DOHH2 (cell line): ENCODE measurements around the gene SF3B6.

ENCODE experiments used
- H3F3A ChIP-seq: fragments of 200-600 bp; sonication (generic), shearing (Covaris generic); 2 replicates; pipeline ENCODE4 v1.6.0; 2016; ENCODE audit warnings: antibody characterized with exemption, mild to moderate bottlenecking; ENCODE audit not compliant: control insufficient read depth, insufficient read depth
- H3K27ac ChIP-seq: fragments of 200-600 bp; sonication (generic); 2 replicates; pipeline ENCODE4 v1.5.1; 2014; ENCODE audit warnings: low read depth, mild to moderate bottlenecking, low read length, moderate library complexity
- H3K27me3 ChIP-seq: fragments of 200-600 bp; sonication (generic); 2 replicates; pipeline ENCODE4 v1.6.1; 2014; ENCODE audit warnings: mild to moderate bottlenecking, low read length, mixed read lengths; ENCODE audit not compliant: control insufficient read depth
- H3K36me3 ChIP-seq: fragments of 200-600 bp; sonication (generic); 2 replicates; pipeline ENCODE4 v1.6.1; 2014; ENCODE audit warnings: mild to moderate bottlenecking, low read length, moderate library complexity, mixed read lengths; ENCODE audit not compliant: control insufficient read depth
- H3K4me1 ChIP-seq: fragments of 200-600 bp; sonication (generic); 2 replicates; pipeline ENCODE4 v1.6.1; 2014; ENCODE audit warnings: mild to moderate bottlenecking, low read length, mixed read lengths; ENCODE audit not compliant: control insufficient read depth
- H3K4me2 ChIP-seq: fragments of 200-600 bp; sonication (generic); 2 replicates; pipeline ENCODE4 v1.6.0; 2014; ENCODE audit warnings: mild to moderate bottlenecking, low read length, moderate library complexity
- H3K4me3 ChIP-seq: fragments of 200-600 bp; sonication (generic); 2 replicates; pipeline ENCODE4 v1.5.1; 2014; ENCODE audit warnings: mild to moderate bottlenecking, low read length, mixed read lengths
- H3K79me2 ChIP-seq: fragments of 200-600 bp; sonication (generic); 2 replicates; pipeline ENCODE4 v1.6.1; 2014; ENCODE audit warnings: mild to moderate bottlenecking, low read length, mixed read lengths; ENCODE audit not compliant: control insufficient read depth
- H3K9me2 ChIP-seq: fragments of 200-600 bp; sonication (generic); replicated peaks from 2 replicates; pipeline ENCODE4 v1.6.1; 2014; ENCODE audit warnings: mild to moderate bottlenecking, low read length, mixed read lengths; ENCODE audit not compliant: control insufficient read depth
- H3K9me3 ChIP-seq: fragments of 200-600 bp; sonication (generic); 2 replicates; pipeline ENCODE4 v1.6.1; 2014; ENCODE audit warnings: antibody characterized with exemption, low read length, mixed read lengths; ENCODE audit not compliant: control insufficient read depth, insufficient read depth
- H4K20me1 ChIP-seq: fragments of 200-600 bp; sonication (generic); 2 replicates; pipeline ENCODE4 v1.6.0; 2014; ENCODE audit warnings: low read depth, mild to moderate bottlenecking, antibody characterized with exemption, low read length, moderate library complexity; ENCODE audit not compliant: control insufficient read depth, insufficient read depth
- EZH2phosphoT487 ChIP-seq: fragments of 200-600 bp; sonication (generic); IDR thresholded peaks from 2 replicates; pipeline ENCODE4 v1.6.1; 2017; ENCODE audit warnings: borderline replicate concordance, mild to moderate bottlenecking, antibody characterized with exemption, low read length, moderate library complexity, mixed read lengths
- TF ChIP-seq, protein P1 (sequence below): fragments of 200-600 bp; sonication (generic); IDR thresholded peaks from one replicate; pipeline ENCODE4 v1.5.1; 2014; ENCODE audit warnings: antibody characterized with exemption, mild to moderate bottlenecking, low read depth, low read length; ENCODE audit not compliant: poor library complexity, severe bottlenecking

Gene SF3B6

GRCh38 chr2:24072259-24072658 lies 3.9 kb downstream of the SF3B6 start:
- no peaks in the 10 kb centered on the region for H4K20me1 ChIP-seq
- H3K36me3 ChIP-seq, result peaks cover 62% of the 10 kb centered on the region
- TF ChIP-seq EZH2phosphoT487, result no peak
- TF ChIP-seq, protein P1, sequence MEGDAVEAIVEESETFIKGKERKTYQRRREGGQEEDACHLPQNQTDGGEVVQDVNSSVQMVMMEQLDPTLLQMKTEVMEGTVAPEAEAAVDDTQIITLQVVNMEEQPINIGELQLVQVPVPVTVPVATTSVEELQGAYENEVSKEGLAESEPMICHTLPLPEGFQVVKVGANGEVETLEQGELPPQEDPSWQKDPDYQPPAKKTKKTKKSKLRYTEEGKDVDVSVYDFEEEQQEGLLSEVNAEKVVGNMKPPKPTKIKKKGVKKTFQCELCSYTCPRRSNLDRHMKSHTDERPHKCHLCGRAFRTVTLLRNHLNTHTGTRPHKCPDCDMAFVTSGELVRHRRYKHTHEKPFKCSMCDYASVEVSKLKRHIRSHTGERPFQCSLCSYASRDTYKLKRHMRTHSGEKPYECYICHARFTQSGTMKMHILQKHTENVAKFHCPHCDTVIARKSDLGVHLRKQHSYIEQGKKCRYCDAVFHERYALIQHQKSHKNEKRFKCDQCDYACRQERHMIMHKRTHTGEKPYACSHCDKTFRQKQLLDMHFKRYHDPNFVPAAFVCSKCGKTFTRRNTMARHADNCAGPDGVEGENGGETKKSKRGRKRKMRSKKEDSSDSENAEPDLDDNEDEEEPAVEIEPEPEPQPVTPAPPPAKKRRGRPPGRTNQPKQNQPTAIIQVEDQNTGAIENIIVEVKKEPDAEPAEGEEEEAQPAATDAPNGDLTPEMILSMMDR, result no peak
- no peak overlapping the region for H3K27ac ChIP-seq
- H3K79me2 ChIP-seq, result peaks cover 56% of the 10 kb centered on the region
- no peaks in the 10 kb centered on the region for H3K9me2 ChIP-seq
- H3K27me3 ChIP-seq, result no peaks in the 10 kb centered on the region
- H3F3A ChIP-seq, result peaks cover 5% of the 10 kb centered on the region; the same call in 1 of the 2 replicates
- H3K4me3 ChIP-seq, result no peak overlapping the region
- no peaks in the 10 kb centered on the region for H3K9me3 ChIP-seq
- H3K4me1 ChIP-seq, result peaks cover 14% of the 10 kb centered on the region
- H3K4me2 ChIP-seq, result no peak overlapping the region

DNA sequence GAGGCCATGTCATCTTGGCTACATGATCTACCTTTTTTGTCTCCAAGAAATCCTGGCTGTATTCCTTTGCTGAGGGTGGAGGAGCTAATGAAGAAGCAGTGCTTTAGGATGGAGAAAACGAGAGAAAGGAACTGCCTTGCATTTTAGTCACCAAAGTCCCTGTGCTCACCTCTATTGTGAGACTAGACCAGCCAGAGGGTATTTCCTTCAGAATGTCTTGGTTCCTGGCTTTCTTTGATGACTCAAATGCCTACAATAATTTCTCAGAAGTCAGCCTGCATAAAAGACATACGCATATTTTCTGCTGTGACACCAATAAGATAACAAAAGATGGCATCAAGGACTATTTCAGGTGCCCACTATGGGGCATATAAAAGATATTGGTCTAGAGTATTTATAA lies 10.8 kb downstream of the SF3B6 start:
- H3K36me3 ChIP-seq, result peaks cover 41% of the 10 kb centered on the region

GRCh38 chr2:24058564-24059271 lies 17.4 kb downstream of the SF3B6 start:
- H4K20me1 ChIP-seq, result no peaks in the 10 kb centered on the region
- no peaks in the 10 kb centered on the region for H3F3A ChIP-seq
- H3K4me3 ChIP-seq, result no peak overlapping the region
- no peaks in the 10 kb centered on the region for H3K36me3 ChIP-seq
- H3K79me2 ChIP-seq, result no peaks in the 10 kb centered on the region
- no peak for TF ChIP-seq EZH2phosphoT487
- TF ChIP-seq, protein P1, result no peak
- peaks cover 8% of the 10 kb centered on the region for H3K4me1 ChIP-seq
- no peak overlapping the region for H3K4me2 ChIP-seq
- no peaks in the 10 kb centered on the region for H3K27me3 ChIP-seq
- H3K9me2 ChIP-seq, result no peaks in the 10 kb centered on the region
- H3K27ac ChIP-seq, result no peak overlapping the region
- no peaks in the 10 kb centered on the region for H3K9me3 ChIP-seq

More for the DNA sequence above, 10.8 kb downstream of the SF3B6 start:
- Histone ChIP-seq H3K9me3 (no peaks in the 10 kb centered on the region), H3K4me2 (no peak overlapping the region), H3K79me2 (peaks cover 5% of the 10 kb centered on the region; the same call in 1 of the 2 replicates), H3K4me1 (no peaks in the 10 kb centered on the region), H3K27ac (no peak overlapping the region), H3F3A (peaks cover 17% of the 10 kb centered on the region), H4K20me1 (no peaks in the 10 kb centered on the region), H3K4me3 (no peak overlapping the region), H3K27me3 (no peaks in the 10 kb centered on the region), H3K9me2 (no peaks in the 10 kb centered on the region)
- TF ChIP-seq, protein P1, result no peak
- no peak for TF ChIP-seq EZH2phosphoT487
